KG1 (cell line): ENCODE data around the gene MGAT4A.
"Not testable (repeated sequence)": the region's sequence is repeated elsewhere in the genome, so short reads cannot be mapped to it uniquely, and the experiment has no call there.

Experiments
- DNase-seq: peaks from one replicate; lab custom pipeline; 2025; lab: John Stamatoyannopoulos, UW

The MGAT4A gene

GRCh38 chr2:98607104-98607503 lies 123.8 kb downstream of the MGAT4A start:
- DNase-seq: no peak

GRCh38 chr2:98606431-98606830 lies 124.5 kb downstream of the MGAT4A start:
- no peak for DNase-seq

GRCh38 chr2:98605076-98605475 lies 125.9 kb downstream of the MGAT4A start:
- DNase-seq: no peak

- DNase-seq: no peak
These were observed 126.4 kb downstream of the MGAT4A start for GRCh38 chr2:98604547-98604946.

- DNase-seq: no peak
These were observed 129.3 kb downstream of the MGAT4A start for GRCh38 chr2:98601532-98602132.

- no peak for DNase-seq
These were observed 132.0 kb downstream of the MGAT4A start for GRCh38 chr2:98598781-98599428.

GRCh38 chr2:98594665-98595064 lies 136.3 kb downstream of the MGAT4A start:
- DNase-seq: not testable (repeated sequence)

GRCh38 chr2:98592565-98592964 lies 138.4 kb downstream of the MGAT4A start:
- no peak for DNase-seq

- DNase-seq: no peak
These were observed 141.4 kb downstream of the MGAT4A start for GRCh38 chr2:98589489-98589888.

- no peak for DNase-seq
These were observed 142.0 kb downstream of the MGAT4A start for GRCh38 chr2:98588880-98589431.

GRCh38 chr2:98586551-98587140 lies 144.3 kb downstream of the MGAT4A start:
- no peak for DNase-seq

GRCh38 chr2:98585386-98585785 lies 145.5 kb downstream of the MGAT4A start:
- DNase-seq: no peak

GRCh38 chr2:98583816-98584618 lies 146.9 kb downstream of the MGAT4A start:
- no peak for DNase-seq

GRCh38 chr2:98583276-98583675 lies 147.7 kb downstream of the MGAT4A start:
- DNase-seq: no peak

GRCh38 chr2:98582523-98582922 lies 148.4 kb downstream of the MGAT4A start:
- DNase-seq: no peak

- DNase-seq: no peak
These were observed 150.2 kb downstream of the MGAT4A start for GRCh38 chr2:98580656-98581284.

GRCh38 chr2:98579926-98580325 lies 151.0 kb downstream of the MGAT4A start:
- DNase-seq: no peak

GRCh38 chr2:98578231-98578630 lies 152.7 kb downstream of the MGAT4A start:
- no peak for DNase-seq

- no peak for DNase-seq
These were observed 153.6 kb downstream of the MGAT4A start for GRCh38 chr2:98577313-98577712.

- no peak for DNase-seq
These were observed 154.1 kb downstream of the MGAT4A start for GRCh38 chr2:98576666-98577312.

- no peak for DNase-seq
These were observed 157.5 kb downstream of the MGAT4A start for GRCh38 chr2:98573426-98573825.
